ENCODE data around the gene TMEM144. TPM values are rescaled to one million over a fixed set of nuclear protein-coding genes. Genes with fewer than 3 reads are reported as not detected.

The TMEM144 gene
- total RNA-seq (10 to 100 TPM in 6 of 9 donors, 1 to 10 TPM in 3; 6.8 to 17.7 (median 12.5) TPM), polyA plus RNA-seq (1 to 10 TPM; 2.3 to 8.0 TPM)
- long read RNA-seq, donor 1, transcript TMEM144-201 (13 exons, 3,442 nt): major isoform, 8 of 18 reads
- long read RNA-seq, donor 1, partial matches to known transcripts: 1 of 18 reads
- long read RNA-seq, donor 1, other reads (novel, unspliced or antisense): 9 of 18 reads
- long read RNA-seq, donor 2, transcript TMEM144-201 (13 exons, 3,442 nt): major isoform, 11 of 21 reads
- long read RNA-seq, donor 2, partial matches to known transcripts: 4 of 21 reads
- long read RNA-seq, donor 2, other reads (novel, unspliced or antisense): 6 of 21 reads
- long read RNA-seq, donor 3, partial matches to known transcripts: 1 of 7 reads
- long read RNA-seq, donor 3, other reads (novel, unspliced or antisense): 5 of 7 reads

DNA sequence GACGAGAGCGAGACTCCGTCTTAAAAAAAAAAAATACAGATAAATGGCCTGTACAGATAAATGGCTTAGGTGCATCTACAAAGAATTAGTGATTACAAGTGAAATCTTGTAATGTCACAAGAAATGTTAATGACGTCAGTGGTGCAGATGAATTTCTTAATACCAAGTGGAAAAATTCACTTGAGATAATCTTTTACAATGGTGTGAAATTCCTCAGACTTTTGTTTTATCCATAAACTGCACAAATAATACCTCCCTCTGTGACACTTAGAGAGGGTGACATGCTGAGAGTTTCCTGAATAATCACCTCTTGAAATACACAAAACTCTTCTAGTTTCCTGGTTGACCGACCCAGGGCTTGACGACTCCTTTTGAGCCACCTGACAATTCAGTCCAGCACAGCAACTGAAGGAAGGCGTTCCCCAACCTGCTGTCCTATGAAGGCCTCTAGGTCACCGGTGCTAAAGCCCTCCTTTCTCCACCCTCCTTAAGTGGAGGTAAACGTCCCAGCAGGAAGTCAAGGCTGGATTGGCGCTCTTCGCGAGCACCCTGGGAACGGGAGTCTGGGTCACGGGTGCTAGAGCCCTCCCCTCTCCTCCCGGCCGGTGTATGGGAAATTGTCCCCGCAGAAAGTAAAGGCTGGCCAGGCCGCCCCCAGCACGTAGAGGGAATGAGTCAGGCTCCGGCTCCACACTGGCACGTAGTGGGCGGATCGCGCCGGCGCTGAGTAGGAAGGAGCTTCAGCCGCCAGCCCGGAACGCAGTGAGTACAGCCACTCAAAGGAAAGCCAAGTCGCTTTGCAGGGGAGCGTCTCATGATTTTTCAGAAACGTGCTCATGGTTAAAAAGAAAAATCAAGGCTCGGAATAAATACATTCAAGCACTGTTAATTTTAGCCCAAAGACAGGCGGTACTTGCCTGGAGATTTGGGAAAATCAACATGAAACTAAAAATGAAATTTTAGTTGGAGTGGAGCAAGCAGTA, at the start of gene TMEM144:
Gene TMEM144 (plus strand): TSS at position 662 of the 983 bp plus-strand sequence. CDS start 2,182 bp downstream, outside the sequence.
- H3K4me1 ChIP-seq: peaks cover 0 to 35% (median 9%) of the 10 kb centered on the region in 12 donors
- peaks cover 0 to 5% (median 0%) of the 10 kb centered on the region in 12 donors for H3K9me3 ChIP-seq
- H3K36me3 ChIP-seq: peaks cover 0 to 17% (median 0%) of the 10 kb centered on the region in 9 donors
- ATAC-seq: peak; percentile 99 to 100 (median 99)
- intact Hi-C loops (cut with DNase I): loop anchor here in 1 of 10 donors (5.0 kb wide), 1 partner anchor 38 kb away; the partner anchor contains the start of gene GASK1B
- peak within 1 kb of the TSS; percentile 85 to 96 (median 91) for H3K27ac ChIP-seq
- TF ChIP-seq, protein P1, sequence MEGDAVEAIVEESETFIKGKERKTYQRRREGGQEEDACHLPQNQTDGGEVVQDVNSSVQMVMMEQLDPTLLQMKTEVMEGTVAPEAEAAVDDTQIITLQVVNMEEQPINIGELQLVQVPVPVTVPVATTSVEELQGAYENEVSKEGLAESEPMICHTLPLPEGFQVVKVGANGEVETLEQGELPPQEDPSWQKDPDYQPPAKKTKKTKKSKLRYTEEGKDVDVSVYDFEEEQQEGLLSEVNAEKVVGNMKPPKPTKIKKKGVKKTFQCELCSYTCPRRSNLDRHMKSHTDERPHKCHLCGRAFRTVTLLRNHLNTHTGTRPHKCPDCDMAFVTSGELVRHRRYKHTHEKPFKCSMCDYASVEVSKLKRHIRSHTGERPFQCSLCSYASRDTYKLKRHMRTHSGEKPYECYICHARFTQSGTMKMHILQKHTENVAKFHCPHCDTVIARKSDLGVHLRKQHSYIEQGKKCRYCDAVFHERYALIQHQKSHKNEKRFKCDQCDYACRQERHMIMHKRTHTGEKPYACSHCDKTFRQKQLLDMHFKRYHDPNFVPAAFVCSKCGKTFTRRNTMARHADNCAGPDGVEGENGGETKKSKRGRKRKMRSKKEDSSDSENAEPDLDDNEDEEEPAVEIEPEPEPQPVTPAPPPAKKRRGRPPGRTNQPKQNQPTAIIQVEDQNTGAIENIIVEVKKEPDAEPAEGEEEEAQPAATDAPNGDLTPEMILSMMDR (IDR thresholded peaks at IDR 0.05): peak in 6 of 12 donors; percentile 12 to 47 (median 35)
- TF ChIP-seq POLR2A (IDR thresholded peaks at IDR 0.05): peak in 1 of 2 donors; percentile 72
- WGBS, 4 donors: 8 to 13% (median 9%) methylated on average over 28 to 34 of the region's 34 CpGs
- no peaks in the 10 kb centered on the region for H3K27me3 ChIP-seq
- DNase-seq: peak; percentile 90 to 96 (median 93)
- peak within 1 kb of the TSS in 11 of 12 donors; percentile 18 to 61 (median 54) for H3K4me3 ChIP-seq

DNA sequence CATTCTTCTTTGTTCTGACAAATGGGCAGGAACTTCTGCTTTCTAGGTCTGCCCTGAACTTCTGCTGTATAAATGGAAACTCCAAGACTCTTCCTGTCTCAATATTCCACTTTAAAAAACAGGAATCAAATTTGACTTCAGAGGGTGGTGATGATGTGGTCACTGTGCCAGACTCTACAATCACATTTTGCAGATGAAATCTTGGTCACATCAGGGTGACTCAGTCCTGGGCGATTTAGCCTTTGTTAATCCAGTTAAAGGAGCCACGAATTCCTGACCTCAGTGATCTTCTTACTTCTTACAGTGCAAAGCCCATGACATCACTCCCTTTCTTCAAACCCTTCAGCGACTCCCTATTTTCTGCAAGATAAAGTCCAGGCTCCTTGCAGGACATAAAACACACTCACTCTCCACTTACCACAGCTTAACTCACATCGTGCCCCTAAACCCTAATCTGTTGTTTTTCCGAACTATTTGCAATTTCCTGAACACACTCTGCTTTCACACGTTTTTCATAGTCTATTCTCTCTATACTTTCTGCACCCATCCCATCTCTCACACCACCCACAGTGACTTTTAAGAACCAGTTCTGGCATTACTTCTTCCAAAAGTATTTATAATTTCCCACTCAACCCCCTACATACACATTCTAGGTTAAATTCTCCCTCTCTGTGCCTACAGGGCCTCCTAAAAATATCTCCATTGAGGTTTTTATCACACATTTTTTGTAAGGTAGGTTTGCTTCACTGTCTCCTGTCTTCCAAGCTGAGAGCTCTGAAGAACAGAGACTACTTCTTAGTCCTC, 48.5 kb upstream of the TMEM144 start:
- H3K36me3 ChIP-seq: no peaks in the 10 kb centered on the region
- H3K4me3 ChIP-seq: peak overlapping the region in 6 of 12 donors; percentile 3 to 25 (median 8)
- H3K4me1 ChIP-seq: peaks cover 15 to 100% (median 89%) of the 10 kb centered on the region in 12 donors
- DNase-seq (peak in 4 of 5 donors; percentile 33 to 61 (median 47)), ATAC-seq (peak; percentile 12 to 86 (median 78))
- TF ChIP-seq, protein P1 (IDR thresholded peaks at IDR 0.05): no peak
- TF ChIP-seq POLR2A (IDR thresholded peaks at IDR 0.05): no peak
- intact Hi-C loops (cut with DNase I): loop anchor here in 2 of 10 donors (5.0 kb wide), 1 partner anchor 34 kb away; no protein-coding TSS in a partner anchor
- H3K9me3 ChIP-seq: no peaks in the 10 kb centered on the region
- H3K27ac ChIP-seq: peak overlapping the region; percentile 35 to 92 (median 64)
- no peaks in the 10 kb centered on the region for H3K27me3 ChIP-seq
- WGBS, 4 donors: 19 to 27% (median 20%) methylated on average over 6 of the region's 6 CpGs

DNA sequence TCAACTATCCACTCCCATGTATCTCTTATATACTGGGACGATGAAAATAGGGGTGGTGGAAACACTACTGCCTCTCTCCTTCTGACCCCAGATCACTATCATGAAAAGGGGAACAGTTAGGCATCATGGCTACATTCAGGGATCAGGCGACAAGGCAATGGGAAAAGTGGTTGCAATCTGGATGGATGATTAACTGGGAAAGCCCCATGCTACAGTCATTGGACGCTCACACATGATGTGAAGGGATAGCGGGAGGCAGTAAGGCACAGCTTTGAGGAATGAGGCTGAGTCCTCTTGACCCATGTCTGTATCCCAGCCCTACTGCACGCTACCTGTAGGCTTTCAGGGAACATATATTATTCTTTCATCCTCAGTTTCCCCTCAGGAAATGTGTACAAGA, 47.7 kb upstream of the TMEM144 start:
- 82 to 89% (median 85%) methylated on average over 5 of the region's 5 CpGs for WGBS, 4 donors

More for the DNA sequence above, 47.7 kb upstream of the TMEM144 start:
- DNase-seq: no peak
- peaks cover 0 to 4% (median 0%) of the 10 kb centered on the region in 9 donors for H3K36me3 ChIP-seq
- no peak for TF ChIP-seq POLR2A (IDR thresholded peaks at IDR 0.05)
- TF ChIP-seq, protein P1 (IDR thresholded peaks at IDR 0.05): no peak
- no peaks in the 10 kb centered on the region for H3K9me3 ChIP-seq
- no peaks in the 10 kb centered on the region for H3K27me3 ChIP-seq
- peak overlapping the region in 1 of 12 donors; percentile 15 for H3K4me3 ChIP-seq
- H3K27ac ChIP-seq: peak overlapping the region in 9 of 12 donors; percentile 35 to 92 (median 62)
- peaks cover 20 to 100% (median 86%) of the 10 kb centered on the region in 12 donors for H3K4me1 ChIP-seq
- intact Hi-C loops (cut with DNase I): loop anchor here in 2 of 10 donors (5.0 kb wide), 1 partner anchor 35 kb away; no protein-coding TSS in a partner anchor
- no peak for ATAC-seq

Measured in heart left ventricle (tissue), 16 donors.